Measurements from ENCODE around the gene STARD13. TPM values are rescaled to one million over a fixed set of nuclear protein-coding genes. Genes with fewer than 3 reads are reported as not detected.

The STARD13 gene
- total RNA-seq, 2 donors from 2014 or later = 27.4 to 31.1 TPM

DNA sequence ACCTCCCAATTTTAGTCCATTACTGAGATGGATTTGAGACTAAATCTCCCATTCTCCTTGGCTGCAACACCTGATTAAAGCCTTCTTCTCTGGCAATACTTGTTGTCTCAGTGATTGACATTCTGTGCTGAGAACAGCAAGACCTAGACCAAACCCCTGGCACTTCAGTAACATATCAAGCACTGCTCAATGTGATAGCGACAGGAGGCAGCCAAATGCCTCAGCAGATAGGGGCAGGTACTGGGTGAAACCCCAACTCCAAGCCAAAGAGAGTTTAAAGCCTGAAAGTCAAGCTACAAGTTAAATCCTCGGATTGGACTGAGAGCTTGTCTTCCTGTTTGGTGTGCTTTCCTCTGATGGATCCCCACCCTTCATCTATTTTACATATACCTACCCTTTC lies 52.7 kb downstream of the STARD13 start:
- Histone ChIP-seq H3K27ac (no peak overlapping the region), H3K9me3 (no peaks in the 10 kb centered on the region), H3K4me1 (replicated peaks) (peaks cover 6% of the 10 kb centered on the region), H3K36me3 (no peaks in the 10 kb centered on the region), H3K4me3 (no peak overlapping the region), H3K27me3 (replicated peaks; ENCODE audit: insufficient read depth) (no peaks in the 10 kb centered on the region)
- TF ChIP-seq POLR2A (IDR thresholded peaks at IDR 0.05) (no peak), POLR2AphosphoS5 (IDR thresholded peaks at IDR 0.05) (no peak)
- DNase-seq (ENCODE audit: low spot score) = no peak
- WGBS = 97% methylated on average over 2 of the region's 2 CpGs
- intact Hi-C loops (cut with DNase I) = no loop called here

GRCh38 chr13:33231339-33231738 lies 54.2 kb downstream of the STARD13 start:
- DNase-seq (ENCODE audit: low spot score) = no peak
- no peaks in the 10 kb centered on the region for H3K9me3 ChIP-seq
- no peak overlapping the region for H3K4me3 ChIP-seq
- 98% methylated on average over 4 of the region's 4 CpGs for WGBS
- no peaks in the 10 kb centered on the region for H3K36me3 ChIP-seq
- TF ChIP-seq POLR2AphosphoS5 (IDR thresholded peaks at IDR 0.05) (no peak), POLR2A (IDR thresholded peaks at IDR 0.05) (no peak), CTCF (IDR thresholded peaks at IDR 0.05) (no peak)
- H3K4me1 ChIP-seq (replicated peaks) = peaks cover 6% of the 10 kb centered on the region
- no peak overlapping the region for H3K27ac ChIP-seq
- intact Hi-C loops (cut with DNase I) = no loop called here
- no peaks in the 10 kb centered on the region for H3K27me3 ChIP-seq (replicated peaks; ENCODE audit: insufficient read depth)

DNA sequence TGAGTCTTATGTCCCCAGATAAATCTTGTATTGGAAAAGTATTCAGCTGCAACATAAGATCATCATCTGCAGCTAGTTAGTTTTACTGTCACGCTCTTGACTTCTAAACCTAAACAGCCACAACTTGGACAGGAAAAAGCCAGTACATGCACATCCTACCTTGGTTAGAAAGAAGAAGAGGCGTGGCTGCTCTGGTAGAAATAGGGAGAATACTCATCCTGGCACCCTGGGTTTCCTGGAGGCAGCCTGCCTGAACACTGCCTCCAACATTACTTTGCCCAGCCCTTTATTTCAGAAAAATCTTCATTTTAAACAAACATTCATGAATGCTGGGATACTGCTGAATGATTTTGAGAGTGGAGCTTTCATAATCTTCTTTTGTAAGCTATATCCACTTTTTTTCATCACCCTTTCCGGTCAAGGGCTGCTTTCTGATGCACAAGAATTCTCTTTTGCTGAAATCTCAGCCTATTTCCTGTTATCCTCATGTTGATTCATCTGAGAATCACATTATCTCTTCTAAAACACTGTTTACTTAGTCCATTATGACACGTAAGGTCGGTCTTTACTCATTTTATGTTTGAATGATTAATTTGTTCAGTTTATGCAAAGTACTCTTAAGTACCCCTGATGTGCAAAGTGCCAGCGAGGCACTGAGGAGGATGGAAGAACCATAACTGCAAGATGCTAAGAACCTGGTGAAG lies 55.2 kb downstream of the STARD13 start:
- Histone ChIP-seq H3K27ac (peak overlapping the region in 1 of 2 donors; percentile 28), H3K4me3 (no peak overlapping the region), H3K36me3 (no peaks in the 10 kb centered on the region), H3K4me1 (replicated peaks) (peaks cover 6% of the 10 kb centered on the region), H3K27me3 (replicated peaks; ENCODE audit: insufficient read depth) (no peaks in the 10 kb centered on the region), H3K9me3 (no peaks in the 10 kb centered on the region)
- 70% methylated on average over 6 of the region's 6 CpGs for WGBS
- TF ChIP-seq POLR2AphosphoS5 (IDR thresholded peaks at IDR 0.05) = no peak
- TF ChIP-seq POLR2A (IDR thresholded peaks at IDR 0.05) = no peak
- no peak for TF ChIP-seq CTCF (IDR thresholded peaks at IDR 0.05)
- no peak for DNase-seq (ENCODE audit: low spot score)
- intact Hi-C loops (cut with DNase I) = no loop called here

DNA sequence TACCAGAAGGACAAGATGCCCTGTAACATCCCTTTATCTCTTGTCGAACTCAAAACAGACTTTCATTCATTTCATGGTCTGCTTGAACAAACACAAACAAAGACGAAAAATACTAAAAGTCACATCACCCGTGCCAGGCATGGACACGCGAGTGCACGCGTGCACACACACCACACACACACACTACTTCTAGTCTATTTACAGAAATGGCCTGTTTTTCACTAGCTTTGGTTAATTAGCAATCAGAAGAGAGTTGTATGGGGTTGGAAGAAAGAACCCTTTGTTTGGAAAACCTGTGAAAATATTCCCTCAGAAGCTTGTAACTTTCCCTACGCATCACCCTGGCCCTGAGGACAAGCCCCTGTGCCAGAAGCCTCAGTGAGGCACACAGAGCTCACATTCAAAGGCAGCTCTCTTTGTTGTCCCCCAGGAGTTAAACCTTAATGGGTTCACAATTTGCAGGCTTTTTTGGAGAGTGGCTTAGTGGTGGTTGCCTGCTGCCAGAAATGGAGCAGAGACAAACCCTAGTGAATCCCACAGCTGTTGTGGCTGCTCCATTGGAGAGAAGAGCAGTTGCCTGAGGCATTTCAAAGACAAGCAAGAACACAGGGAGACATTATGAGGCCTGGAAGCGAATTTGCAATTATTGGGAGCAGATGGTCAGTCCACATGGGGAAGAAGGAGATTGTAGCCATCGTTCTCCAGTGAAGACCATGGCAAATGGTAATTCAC lies 55.9 kb downstream of the STARD13 start:
- intact Hi-C loops (cut with DNase I) = loop anchor here (5.0 kb wide), 2 partner anchors 313 to 493 kb away; no protein-coding TSS in a partner anchor
- peak overlapping the region; percentile 49 to 66 for H3K27ac ChIP-seq
- H3K36me3 ChIP-seq = no peaks in the 10 kb centered on the region
- WGBS = 58% methylated on average over 10 of the region's 10 CpGs
- H3K27me3 ChIP-seq (replicated peaks; ENCODE audit: insufficient read depth) = no peaks in the 10 kb centered on the region
- no peak for DNase-seq (ENCODE audit: low spot score)
- H3K4me3 ChIP-seq = no peak overlapping the region
- no peaks in the 10 kb centered on the region for H3K9me3 ChIP-seq
- TF ChIP-seq POLR2A (IDR thresholded peaks at IDR 0.05) (no peak), CTCF (IDR thresholded peaks at IDR 0.05) (no peak), POLR2AphosphoS5 (IDR thresholded peaks at IDR 0.05) (no peak)
- peaks cover 6% of the 10 kb centered on the region for H3K4me1 ChIP-seq (replicated peaks)

DNA sequence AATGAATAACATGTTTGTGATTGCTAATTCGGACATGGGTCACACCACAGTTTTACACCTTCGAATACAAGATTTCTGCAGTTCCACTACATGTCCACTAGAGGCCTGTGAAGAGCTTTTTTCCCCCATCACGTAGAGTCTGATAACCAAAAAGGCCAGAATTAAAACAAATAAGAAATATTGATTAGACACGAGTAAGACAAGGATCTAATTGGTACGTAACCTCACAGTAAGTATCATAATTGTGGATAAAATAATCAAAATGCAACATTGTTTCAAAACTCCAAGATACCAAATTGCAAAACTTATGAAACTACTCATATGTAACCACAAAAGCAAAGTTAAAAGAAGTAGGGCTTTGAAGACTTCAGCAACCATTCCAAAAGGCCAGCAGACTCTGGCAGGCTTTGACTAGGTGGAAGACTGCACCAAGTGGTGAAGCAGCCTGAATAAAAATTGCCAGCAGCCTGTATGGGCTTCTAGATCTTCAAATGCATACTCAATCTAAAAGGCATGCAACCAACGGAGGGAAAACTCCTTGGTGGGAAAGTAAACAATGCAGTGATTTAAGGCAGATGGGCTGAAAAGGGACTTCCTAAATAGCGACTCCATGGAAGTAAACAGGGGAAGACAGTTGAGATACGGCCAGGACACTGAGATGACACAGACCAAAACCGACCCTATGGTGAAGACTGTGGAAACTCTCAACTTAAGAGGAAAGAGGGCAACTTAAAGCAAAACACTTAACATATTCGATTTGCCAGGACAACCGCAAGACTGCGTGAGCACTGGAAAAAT lies 56.7 kb downstream of the STARD13 start:
- Histone ChIP-seq H3K36me3 (no peaks in the 10 kb centered on the region), H3K9me3 (no peaks in the 10 kb centered on the region), H3K4me3 (no peak overlapping the region), H3K27ac (peak overlapping the region; percentile 49 to 66), H3K27me3 (replicated peaks; ENCODE audit: insufficient read depth) (no peaks in the 10 kb centered on the region), H3K4me1 (replicated peaks) (peaks cover 6% of the 10 kb centered on the region)
- 40% methylated on average over 12 of the region's 12 CpGs for WGBS
- DNase-seq (ENCODE audit: low spot score) = no peak
- TF ChIP-seq CTCF (IDR thresholded peaks at IDR 0.05) (peak; percentile 71 to 83 (median 80)), POLR2AphosphoS5 (IDR thresholded peaks at IDR 0.05) (no peak)
- intact Hi-C loops (cut with DNase I) = loop anchor here (5.0 kb wide), 2 partner anchors 313 to 493 kb away; no protein-coding TSS in a partner anchor
